Lower leg skin (tissue), 4 donors: ENCODE measurements around the gene OR10AD1. TPM values are rescaled to one million over a fixed set of nuclear protein-coding genes. Genes with fewer than 3 reads are reported as not detected.
A peak's percentile ranks its signal among the peaks of the same experiment; 100 is the strongest.

Experiments
- DNase-seq, 2 donors: peaks; one replicate each; pipeline ENCODE4 v3.0.0-alpha.2; 2019; ENCODE audit warnings: low spot score in 2 of 2
- H3K4me3 ChIP-seq: fragments of 200-600 bp; sonication (generic); 2 replicates; pipeline ENCODE4 v1.5.1; 2017; ENCODE audit warnings: mild to moderate bottlenecking, low read depth; ENCODE audit not compliant: poor library complexity, severe bottlenecking
- POLR2A ChIP-seq, 2 donors: fragments of 450-650 bp; IDR thresholded peaks; one replicate each; pipeline ENCODE4 v1.6.1; 2016 to 2017; ENCODE audit warnings: antibody characterized with exemption in 2 of 2, mild to moderate bottlenecking in 1 of 2, moderate library complexity in 1 of 2
- WGBS, 2 donors: methylation state at CpG; one replicate each; pipeline ENCODE4 v1.1.5; 2018; 5-methylcytosine and 5-hydroxymethylcytosine counted together
- intact Hi-C: fragments of 100-400 bp; cut with DNase I; formaldehyde crosslinking; loops from one replicate; pipeline ENCODE4 v1.15.0; 2023; ENCODE audit warnings: low total_unique reads
- total RNA-seq, 4 donors: library from RNA; depleted of rRNA; stranded (reverse); fragments of >200 nt; gene quantifications; one replicate each; pipeline ENCODE4 v1.1.0, GENCODE V29; 2016
- TF ChIP-seq, protein P1 (sequence below), 3 donors: fragments of 450-650 bp; IDR thresholded peaks; one replicate each; pipeline ENCODE4 v1.5.1; 2016; ENCODE audit warnings: antibody characterized with exemption in 3 of 3, mild to moderate bottlenecking in 3 of 3, moderate library complexity in 2 of 3

The OR10AD1 gene
- total RNA-seq, 4 donors from 2014 or later = not detected

GRCh38 chr12:48175613-48176416 lies 27.3 kb downstream of the OR10AD1 start:
- WGBS, 2 donors = 58 to 65% methylated on average over 3 of the region's 3 CpGs
- TF ChIP-seq, protein P1, sequence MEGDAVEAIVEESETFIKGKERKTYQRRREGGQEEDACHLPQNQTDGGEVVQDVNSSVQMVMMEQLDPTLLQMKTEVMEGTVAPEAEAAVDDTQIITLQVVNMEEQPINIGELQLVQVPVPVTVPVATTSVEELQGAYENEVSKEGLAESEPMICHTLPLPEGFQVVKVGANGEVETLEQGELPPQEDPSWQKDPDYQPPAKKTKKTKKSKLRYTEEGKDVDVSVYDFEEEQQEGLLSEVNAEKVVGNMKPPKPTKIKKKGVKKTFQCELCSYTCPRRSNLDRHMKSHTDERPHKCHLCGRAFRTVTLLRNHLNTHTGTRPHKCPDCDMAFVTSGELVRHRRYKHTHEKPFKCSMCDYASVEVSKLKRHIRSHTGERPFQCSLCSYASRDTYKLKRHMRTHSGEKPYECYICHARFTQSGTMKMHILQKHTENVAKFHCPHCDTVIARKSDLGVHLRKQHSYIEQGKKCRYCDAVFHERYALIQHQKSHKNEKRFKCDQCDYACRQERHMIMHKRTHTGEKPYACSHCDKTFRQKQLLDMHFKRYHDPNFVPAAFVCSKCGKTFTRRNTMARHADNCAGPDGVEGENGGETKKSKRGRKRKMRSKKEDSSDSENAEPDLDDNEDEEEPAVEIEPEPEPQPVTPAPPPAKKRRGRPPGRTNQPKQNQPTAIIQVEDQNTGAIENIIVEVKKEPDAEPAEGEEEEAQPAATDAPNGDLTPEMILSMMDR (IDR thresholded peaks at IDR 0.05) = no peak
- no peak overlapping the region for H3K4me3 ChIP-seq
- intact Hi-C loops = no loop called here
- no peak for DNase-seq

- 86 to 93% methylated on average over 19 of the region's 19 CpGs for WGBS, 2 donors
- intact Hi-C loops = no loop called here
- TF ChIP-seq, protein P1 (IDR thresholded peaks at IDR 0.05) = no peak
- TF ChIP-seq POLR2A (IDR thresholded peaks at IDR 0.05) = no peak
- H3K4me3 ChIP-seq = no peak overlapping the region
- DNase-seq = no peak
Measured at GRCh38 chr12:48169011-48169410, 34.1 kb downstream of the OR10AD1 start.

GRCh38 chr12:48165089-48165981 lies 37.8 kb downstream of the OR10AD1 start:
- no peak for DNase-seq
- 16 to 22% methylated on average over 2 of the region's 2 CpGs for WGBS, 2 donors
- no peak overlapping the region for H3K4me3 ChIP-seq
- TF ChIP-seq, protein P1 (IDR thresholded peaks at IDR 0.05) = peak in 2 of 3 donors; percentile 44 to 47
- TF ChIP-seq POLR2A (IDR thresholded peaks at IDR 0.05) = no peak
- intact Hi-C loops = no loop called here

DNA sequence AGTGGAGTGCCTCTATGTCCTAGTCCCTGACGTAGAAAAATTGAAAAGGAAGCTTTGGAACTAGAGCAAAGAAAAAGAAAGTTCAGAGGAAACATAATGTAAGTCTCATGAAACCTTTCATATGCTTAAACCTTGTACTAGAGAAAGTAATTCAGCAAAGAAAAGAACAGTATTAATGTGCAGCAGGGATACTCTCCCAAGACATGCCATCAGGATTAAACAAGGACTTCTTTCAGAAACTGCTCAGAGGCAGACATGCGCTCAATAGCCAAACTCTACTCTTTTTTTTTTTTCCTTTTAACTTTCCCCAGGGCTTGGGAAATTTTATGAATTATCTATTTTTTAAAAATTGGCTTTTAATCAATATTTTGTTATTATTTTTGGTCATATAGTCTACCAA lies 38.6 kb downstream of the OR10AD1 start:
- intact Hi-C loops = no loop called here
- no peak overlapping the region for H3K4me3 ChIP-seq
- no peak for DNase-seq
- WGBS, 2 donors = 79 to 80% methylated on average over 2 of the region's 2 CpGs
- no peak for TF ChIP-seq POLR2A (IDR thresholded peaks at IDR 0.05)
- TF ChIP-seq, protein P1 (IDR thresholded peaks at IDR 0.05) = no peak

GRCh38 chr12:48163150-48163747 lies 39.8 kb downstream of the OR10AD1 start:
- H3K4me3 ChIP-seq = no peak overlapping the region
- intact Hi-C loops = no loop called here
- 66 to 80% methylated on average over 5 of the region's 5 CpGs for WGBS, 2 donors
- no peak for DNase-seq
- no peak for TF ChIP-seq POLR2A (IDR thresholded peaks at IDR 0.05)
- TF ChIP-seq, protein P1 (IDR thresholded peaks at IDR 0.05) = no peak
